ENCODE data around the gene EDAR.

DNA sequence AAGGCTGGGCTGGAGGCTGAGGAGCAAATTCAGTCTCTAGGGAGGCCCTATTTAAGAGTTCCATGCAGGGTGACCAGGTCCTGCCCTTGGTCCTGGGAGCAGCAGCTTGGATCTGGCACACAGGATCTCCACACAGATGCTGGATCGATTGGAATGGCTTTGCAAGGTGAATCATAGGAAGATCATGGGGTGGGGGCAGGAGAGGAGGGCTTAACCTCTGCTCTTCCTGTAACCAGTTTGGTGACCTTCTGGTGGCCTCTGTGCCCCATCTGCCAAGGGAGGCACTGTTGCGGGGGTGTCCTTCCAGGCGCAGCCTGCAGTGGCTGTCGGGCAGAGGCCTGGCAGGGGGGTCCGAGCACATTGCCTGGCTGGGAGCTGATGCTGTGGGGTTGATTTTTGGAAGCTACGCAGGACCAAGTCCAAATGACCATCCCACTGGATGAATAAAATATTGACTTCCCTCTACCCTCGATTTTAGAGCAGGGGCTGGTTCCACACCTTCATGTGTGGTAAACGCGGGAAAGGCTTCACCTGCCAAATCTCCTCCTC lies 79.7 kb downstream of the EDAR start:
- TF ChIP-seq, protein P1, sequence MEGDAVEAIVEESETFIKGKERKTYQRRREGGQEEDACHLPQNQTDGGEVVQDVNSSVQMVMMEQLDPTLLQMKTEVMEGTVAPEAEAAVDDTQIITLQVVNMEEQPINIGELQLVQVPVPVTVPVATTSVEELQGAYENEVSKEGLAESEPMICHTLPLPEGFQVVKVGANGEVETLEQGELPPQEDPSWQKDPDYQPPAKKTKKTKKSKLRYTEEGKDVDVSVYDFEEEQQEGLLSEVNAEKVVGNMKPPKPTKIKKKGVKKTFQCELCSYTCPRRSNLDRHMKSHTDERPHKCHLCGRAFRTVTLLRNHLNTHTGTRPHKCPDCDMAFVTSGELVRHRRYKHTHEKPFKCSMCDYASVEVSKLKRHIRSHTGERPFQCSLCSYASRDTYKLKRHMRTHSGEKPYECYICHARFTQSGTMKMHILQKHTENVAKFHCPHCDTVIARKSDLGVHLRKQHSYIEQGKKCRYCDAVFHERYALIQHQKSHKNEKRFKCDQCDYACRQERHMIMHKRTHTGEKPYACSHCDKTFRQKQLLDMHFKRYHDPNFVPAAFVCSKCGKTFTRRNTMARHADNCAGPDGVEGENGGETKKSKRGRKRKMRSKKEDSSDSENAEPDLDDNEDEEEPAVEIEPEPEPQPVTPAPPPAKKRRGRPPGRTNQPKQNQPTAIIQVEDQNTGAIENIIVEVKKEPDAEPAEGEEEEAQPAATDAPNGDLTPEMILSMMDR (IDR thresholded peaks at IDR 0.05), result no peak
- no peak for TF ChIP-seq POLR2A (IDR thresholded peaks at IDR 0.05)
